ENCODE results near the gene PSG5.
"Not testable (repeated sequence)": the region's sequence is repeated elsewhere in the genome, so short reads cannot be mapped to it uniquely, and the experiment has no call there.

PSG5 gene

GRCh38 chr19:43186311-43186935, at the start of gene PSG5:
PSG5 (minus strand) TSS chr19:43186536; CDS start chr19:43186405, 131 bp downstream.
- not testable (repeated sequence) for DNase-seq

- not testable (repeated sequence) for DNase-seq
Observed at GRCh38 chr19:43235686-43236085, 49.4 kb upstream of the PSG5 start.

- DNase-seq, result peak; percentile 13
Observed at GRCh38 chr19:43229315-43229714, 43.0 kb upstream of the PSG5 start.

- DNase-seq, result peak; percentile 6
Observed at GRCh38 chr19:43228730-43229129, 42.4 kb upstream of the PSG5 start.

- DNase-seq, result not testable (repeated sequence)
Observed at GRCh38 chr19:43226986-43227385, 40.6 kb upstream of the PSG5 start.

GRCh38 chr19:43224855-43225253, 38.5 kb upstream of the PSG5 start:
- DNase-seq, result no peak

- DNase-seq, result not testable (repeated sequence)
Observed at GRCh38 chr19:43224201-43224854, 38.0 kb upstream of the PSG5 start.

GRCh38 chr19:43221891-43222290, 35.6 kb upstream of the PSG5 start:
- DNase-seq, result not testable (repeated sequence)

- not testable (repeated sequence) for DNase-seq
Observed at GRCh38 chr19:43219136-43219535, 32.8 kb upstream of the PSG5 start.

- not testable (repeated sequence) for DNase-seq
Observed at GRCh38 chr19:43215881-43216280, 29.5 kb upstream of the PSG5 start.

- no peak for DNase-seq
Observed at GRCh38 chr19:43207991-43208390, 21.7 kb upstream of the PSG5 start.

GRCh38 chr19:43207174-43207573, 20.8 kb upstream of the PSG5 start:
- peak; percentile 13 for DNase-seq

- DNase-seq, result not testable (repeated sequence)
Observed at GRCh38 chr19:43205471-43206105, 19.3 kb upstream of the PSG5 start, which contains the start of gene PSG4. PSG4 (minus strand) TSS chr19:43205638; CDS start chr19:43205536, 102 bp downstream.

GRCh38 chr19:43203611-43204010, 17.3 kb upstream of the PSG5 start:
- DNase-seq, result not testable (repeated sequence)

- DNase-seq, result not testable (repeated sequence)
Observed at GRCh38 chr19:43201891-43202290, 15.6 kb upstream of the PSG5 start.

GRCh38 chr19:43201337-43201801, 15.0 kb upstream of the PSG5 start:
- not testable (repeated sequence) for DNase-seq

GRCh38 chr19:43198686-43199419, 12.5 kb upstream of the PSG5 start:
- not testable (repeated sequence) for DNase-seq

GRCh38 chr19:43197666-43198397, 11.5 kb upstream of the PSG5 start:
- not testable (repeated sequence) for DNase-seq

GRCh38 chr19:43194397-43194796, 8.1 kb upstream of the PSG5 start:
- not testable (repeated sequence) for DNase-seq

- DNase-seq, result not testable (repeated sequence)
Observed at GRCh38 chr19:43192381-43193155, 6.2 kb upstream of the PSG5 start.

- DNase-seq, result not testable (repeated sequence)
Observed at GRCh38 chr19:43188092-43188491, 1.8 kb upstream of the PSG5 start.

Measured in hematopoietic multipotent progenitor cell treated with erythropoietin and hydrocortisone succinate and interleukin-3 and kit ligand, for 8 days (in vitro differentiated cells).